GM21717 (cell line): ENCODE results near the gene VCL.
"Not testable (repeated sequence)": the region's sequence is repeated elsewhere in the genome, so short reads cannot be mapped to it uniquely, and the experiment has no call there.

Source experiments
- ATAC-seq: cut with Tn5 transposase; IDR thresholded peaks from one replicate; pipeline ENCODE4 v1.9.1; 2021; ENCODE audit warnings: mild to moderate bottlenecking, moderate library complexity; ENCODE audit not compliant: unreplicated experiment

The VCL gene

GRCh38 chr10:74103560-74104258, 105.8 kb downstream of the VCL start:
- ATAC-seq, result no peak

- ATAC-seq, result no peak
Measured at GRCh38 chr10:74104480-74104879, 106.6 kb downstream of the VCL start.

- ATAC-seq, result no peak
Measured at GRCh38 chr10:74104996-74105395, 107.1 kb downstream of the VCL start.

GRCh38 chr10:74107391-74107790, 109.5 kb downstream of the VCL start:
- no peak for ATAC-seq

- ATAC-seq, result no peak
Measured at GRCh38 chr10:74109452-74109851, 111.5 kb downstream of the VCL start.

- ATAC-seq, result no peak
Measured at GRCh38 chr10:74110120-74110519, 112.2 kb downstream of the VCL start.

GRCh38 chr10:74111799-74112198, 113.9 kb downstream of the VCL start:
- no peak for ATAC-seq

GRCh38 chr10:74113546-74113945, 115.6 kb downstream of the VCL start:
- ATAC-seq, result no peak

GRCh38 chr10:74114041-74114448, 116.1 kb downstream of the VCL start:
- no peak for ATAC-seq

- ATAC-seq, result no peak
Measured at GRCh38 chr10:74117738-74118137, 119.8 kb downstream of the VCL start.

GRCh38 chr10:74118804-74119203, 120.9 kb downstream of the VCL start:
- ATAC-seq, result no peak

GRCh38 chr10:74120911-74121310, 123.0 kb downstream of the VCL start:
- ATAC-seq, result no peak

- no peak for ATAC-seq
Measured at GRCh38 chr10:74121368-74121767, 123.5 kb downstream of the VCL start.

- no peak for ATAC-seq
Measured at GRCh38 chr10:74122060-74122459, 124.1 kb downstream of the VCL start.

- ATAC-seq, result no peak
Measured at GRCh38 chr10:74123081-74123480, 125.2 kb downstream of the VCL start.

- no peak for ATAC-seq
Measured at GRCh38 chr10:74133923-74134820, 136.3 kb downstream of the VCL start.

GRCh38 chr10:74135452-74135851, 137.5 kb downstream of the VCL start:
- no peak for ATAC-seq

- ATAC-seq, result no peak
Measured at GRCh38 chr10:74137992-74138391, 140.1 kb downstream of the VCL start.

- ATAC-seq, result not testable (repeated sequence)
Measured at GRCh38 chr10:74138596-74138995, 140.7 kb downstream of the VCL start.

GRCh38 chr10:74139981-74140380, 142.1 kb downstream of the VCL start:
- ATAC-seq, result no peak

GRCh38 chr10:74140553-74140952, 142.6 kb downstream of the VCL start:
- ATAC-seq, result no peak

- no peak for ATAC-seq
Measured at GRCh38 chr10:74145133-74145532, 147.2 kb downstream of the VCL start.
